ENCODE results near the gene TDRKH.

DNA sequence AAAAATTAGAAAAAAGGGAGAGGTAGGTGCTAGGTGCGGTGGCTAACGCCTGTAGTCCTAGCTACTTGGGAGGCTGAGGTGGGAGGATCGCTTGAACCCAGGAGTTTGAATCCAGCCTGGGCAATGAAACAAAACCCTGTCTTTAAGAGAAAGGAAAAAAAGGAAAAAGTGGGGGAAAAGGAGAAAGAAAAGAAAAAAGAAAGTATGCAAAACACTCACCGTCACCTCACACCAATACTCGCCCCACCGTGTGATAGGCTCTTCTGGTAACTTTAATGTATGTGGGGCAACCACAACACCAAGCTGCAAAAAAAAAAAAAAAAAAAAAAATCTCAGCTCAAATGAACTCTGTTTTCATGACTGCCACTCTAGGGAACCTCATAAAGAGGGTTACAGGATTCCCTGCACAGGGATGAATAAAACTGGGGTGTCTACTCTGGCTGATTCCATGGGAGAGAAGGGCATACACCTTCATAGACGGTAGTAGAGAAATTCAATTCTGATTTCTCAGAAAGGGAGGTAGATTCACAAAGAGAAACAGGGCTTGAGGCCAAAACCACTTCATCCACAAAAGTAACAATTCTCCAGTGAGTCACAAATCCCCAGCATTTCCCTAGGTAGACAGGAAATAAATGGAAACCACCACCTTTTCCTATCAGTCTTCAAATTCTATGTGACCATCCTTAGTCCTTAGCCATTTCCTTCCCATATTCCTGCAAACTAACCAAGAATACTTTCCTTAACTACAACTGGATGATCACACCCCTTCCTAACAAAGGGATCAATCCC, 29.5 kb downstream of the TDRKH start:
- TF ChIP-seq CTCF (IDR thresholded peaks at IDR 0.05) (no peak), POLR2A (IDR thresholded peaks at IDR 0.05) (no peak)

Measured in testis (tissue), 2 donors.